GM12872 (cell line): ENCODE measurements around the gene CCDC177.

Experiments used
- CTCF ChIP-seq: IDR thresholded peaks from 3 replicates; pipeline ENCODE4 v1.5.1; 2011; ENCODE audit warnings: low read depth, mild to moderate bottlenecking, low read length, moderate library complexity; ENCODE audit not compliant: insufficient read depth

Gene CCDC177

GRCh38 chr14:69615496-69616407, 41.1 kb upstream of the CCDC177 start:
- peak; percentile 10; the same call in 1 of the 3 replicates for TF ChIP-seq CTCF

GRCh38 chr14:69615121-69615495, 40.4 kb upstream of the CCDC177 start:
- TF ChIP-seq CTCF = no peak

- no peak for TF ChIP-seq CTCF
Measured at GRCh38 chr14:69614592-69614991, 39.9 kb upstream of the CCDC177 start.

- no peak for TF ChIP-seq CTCF
Measured at GRCh38 chr14:69613312-69614073, 38.8 kb upstream of the CCDC177 start.

- peak; percentile 27; the same call in 1 of the 3 replicates for TF ChIP-seq CTCF
Measured at GRCh38 chr14:69612783-69613130, 38.1 kb upstream of the CCDC177 start.

- no peak for TF ChIP-seq CTCF
Measured at GRCh38 chr14:69612014-69612782, 37.5 kb upstream of the CCDC177 start.
